GM10847 (cell line): ENCODE data around the gene RASA3.

Experiments
- POLR2A ChIP-seq: IDR thresholded peaks from 2 replicates; pipeline ENCODE4 v1.6.1; 2011; ENCODE audit not compliant: insufficient read length; ENCODE audit errors: extremely low read depth

The RASA3 gene

GRCh38 chr13:114110091-114110829 is 22.2 kb downstream of the RASA3 start:
- TF ChIP-seq POLR2A = no peak

- no peak for TF ChIP-seq POLR2A
Observed at GRCh38 chr13:114109641-114110041, 22.8 kb downstream of the RASA3 start.

GRCh38 chr13:114108894-114109293 is 23.5 kb downstream of the RASA3 start:
- TF ChIP-seq POLR2A = no peak

GRCh38 chr13:114108141-114108761 is 24.2 kb downstream of the RASA3 start:
- TF ChIP-seq POLR2A = no peak

GRCh38 chr13:114107686-114108081 is 24.7 kb downstream of the RASA3 start:
- TF ChIP-seq POLR2A = no peak

- TF ChIP-seq POLR2A = no peak
Observed at GRCh38 chr13:114106991-114107685, 25.3 kb downstream of the RASA3 start.

- no peak for TF ChIP-seq POLR2A
Observed at GRCh38 chr13:114106526-114106925, 25.9 kb downstream of the RASA3 start.

- no peak for TF ChIP-seq POLR2A
Observed at GRCh38 chr13:114105521-114106225, 26.8 kb downstream of the RASA3 start.

- TF ChIP-seq POLR2A = no peak
Observed at GRCh38 chr13:114104655-114105520, 27.5 kb downstream of the RASA3 start.

GRCh38 chr13:114103801-114104654 is 28.4 kb downstream of the RASA3 start:
- no peak for TF ChIP-seq POLR2A

GRCh38 chr13:114102521-114103288 is 29.7 kb downstream of the RASA3 start:
- no peak for TF ChIP-seq POLR2A

- TF ChIP-seq POLR2A = no peak
Observed at GRCh38 chr13:114102131-114102520, 30.3 kb downstream of the RASA3 start.
